ENCODE results near the gene CCDC157.

CCDC157 gene

DNA sequence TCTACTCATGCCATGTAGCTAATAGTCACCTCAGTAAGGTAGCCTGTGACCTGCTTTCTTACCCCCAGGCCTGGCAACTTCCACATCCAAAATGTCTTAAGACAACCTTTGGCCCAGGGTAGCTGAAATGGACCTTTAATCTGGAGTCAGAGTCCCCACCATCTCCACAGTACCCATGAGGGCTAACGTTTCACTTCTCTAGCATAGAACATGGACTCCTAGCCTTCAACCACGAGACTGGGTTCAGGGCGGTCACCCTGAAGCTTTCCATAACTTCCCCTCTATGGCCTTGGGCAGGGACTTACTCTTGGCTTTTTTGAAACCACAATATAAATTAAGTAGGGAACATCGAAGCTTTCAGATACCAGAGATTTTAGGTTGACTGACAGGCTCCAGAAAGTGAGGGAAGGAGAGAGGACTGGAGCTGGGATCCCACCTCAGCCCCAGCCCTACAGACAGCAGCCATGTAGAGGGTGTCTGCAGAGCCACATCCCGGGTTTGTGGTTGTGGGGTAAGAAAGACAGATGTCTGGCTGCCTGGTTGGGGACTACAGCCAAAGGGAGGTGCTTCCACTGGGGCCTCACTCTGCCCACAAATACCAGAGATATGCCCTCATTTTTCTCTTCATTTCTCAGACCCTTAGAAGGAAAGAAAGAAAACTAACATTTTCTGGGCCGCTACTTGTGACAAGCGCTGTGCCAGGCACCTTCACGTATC, 32.6 kb upstream of the CCDC157 start:
- Histone ChIP-seq H3K9me3 (ENCODE audit: control insufficient read depth, insufficient read depth, low read depth, low read length) (no peaks in the 10 kb centered on the region), H3K4me3 (ENCODE audit: low read depth, low read length) (no peak overlapping the region), H3K36me3 (ENCODE audit: control insufficient read depth in 2 of 2, insufficient read depth in 1 of 2, low read length in 2 of 2) (peaks cover 0 to 33% of the 10 kb centered on the region in 2 experiments; a peak in 2 of 3 replicates), H3K4me1 (ENCODE audit: control insufficient read depth, insufficient read depth, low read length) (peaks cover 11% of the 10 kb centered on the region), H3K27ac (ENCODE audit: extremely low read depth, low read depth, low read length) (no peak overlapping the region)
- CTCF ChIA-PET: interaction anchor here (0.9 to 3.3 kb wide), 4 partner anchors 8 to 216 kb away, joined by 3 to 16 read pairs (median 5); partner anchors contain the start of gene CASTOR1
- TF ChIP-seq, protein P1, sequence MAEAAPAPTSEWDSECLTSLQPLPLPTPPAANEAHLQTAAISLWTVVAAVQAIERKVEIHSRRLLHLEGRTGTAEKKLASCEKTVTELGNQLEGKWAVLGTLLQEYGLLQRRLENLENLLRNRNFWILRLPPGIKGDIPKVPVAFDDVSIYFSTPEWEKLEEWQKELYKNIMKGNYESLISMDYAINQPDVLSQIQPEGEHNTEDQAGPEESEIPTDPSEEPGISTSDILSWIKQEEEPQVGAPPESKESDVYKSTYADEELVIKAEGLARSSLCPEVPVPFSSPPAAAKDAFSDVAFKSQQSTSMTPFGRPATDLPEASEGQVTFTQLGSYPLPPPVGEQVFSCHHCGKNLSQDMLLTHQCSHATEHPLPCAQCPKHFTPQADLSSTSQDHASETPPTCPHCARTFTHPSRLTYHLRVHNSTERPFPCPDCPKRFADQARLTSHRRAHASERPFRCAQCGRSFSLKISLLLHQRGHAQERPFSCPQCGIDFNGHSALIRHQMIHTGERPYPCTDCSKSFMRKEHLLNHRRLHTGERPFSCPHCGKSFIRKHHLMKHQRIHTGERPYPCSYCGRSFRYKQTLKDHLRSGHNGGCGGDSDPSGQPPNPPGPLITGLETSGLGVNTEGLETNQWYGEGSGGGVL (tag by site-specific recombination; IDR thresholded peaks at IDR 0.05): no peak
- TF ChIP-seq HOXD13 (CRISPR knock-in tag; IDR thresholded peaks at IDR 0.05; ENCODE audit: borderline replicate concordance): no peak
- TF ChIP-seq GLIS2 (tag by site-specific recombination; IDR thresholded peaks at IDR 0.05): no peak
- TF ChIP-seq ZNF473 (tag by site-specific recombination; IDR thresholded peaks at IDR 0.05): no peak
- TF ChIP-seq, protein P2, sequence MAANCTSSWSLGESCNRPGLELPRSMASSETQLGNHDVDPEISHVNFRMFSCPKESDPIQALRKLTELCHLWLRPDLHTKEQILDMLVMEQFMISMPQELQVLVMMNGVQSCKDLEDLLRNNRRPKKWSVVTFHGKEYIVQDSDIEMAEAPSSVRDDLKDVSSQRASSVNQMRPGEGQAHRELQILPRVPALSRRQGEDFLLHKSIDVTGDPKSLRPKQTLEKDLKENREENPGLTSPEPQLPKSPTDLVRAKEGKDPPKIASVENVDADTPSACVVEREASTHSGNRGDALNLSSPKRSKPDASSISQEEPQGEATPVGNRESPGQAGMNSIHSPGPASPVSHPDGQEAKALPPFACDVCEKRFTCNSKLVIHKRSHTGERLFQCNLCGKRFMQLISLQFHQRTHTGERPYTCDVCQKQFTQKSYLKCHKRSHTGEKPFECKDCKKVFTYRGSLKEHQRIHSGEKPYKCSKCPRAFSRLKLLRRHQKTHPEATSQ (tag by site-specific recombination; IDR thresholded peaks at IDR 0.05): no peak
- no peak for TF ChIP-seq ZNF426 (tag by site-specific recombination; IDR thresholded peaks at IDR 0.05)
- TF ChIP-seq ZNF354C (tag by site-specific recombination; IDR thresholded peaks at IDR 0.05; ENCODE audit: borderline replicate concordance, low read depth): no peak
- no peak for TF ChIP-seq ZNF394 (tag by site-specific recombination; IDR thresholded peaks at IDR 0.05; ENCODE audit: borderline replicate concordance)
- TF ChIP-seq ZNF585B (tag by site-specific recombination; IDR thresholded peaks at IDR 0.05): no peak
- TF ChIP-seq MEIS1 (CRISPR knock-in tag; IDR thresholded peaks at IDR 0.05; ENCODE audit: borderline replicate concordance): no peak
- TF ChIP-seq ZNF561 (tag by site-specific recombination; IDR thresholded peaks at IDR 0.05; ENCODE audit: borderline replicate concordance): no peak
- TF ChIP-seq ZBTB1 (tag by site-specific recombination; IDR thresholded peaks at IDR 0.05): no peak
- TF ChIP-seq SCRT2 (tag by site-specific recombination; IDR thresholded peaks at IDR 0.05): no peak
- TF ChIP-seq, protein P3, sequence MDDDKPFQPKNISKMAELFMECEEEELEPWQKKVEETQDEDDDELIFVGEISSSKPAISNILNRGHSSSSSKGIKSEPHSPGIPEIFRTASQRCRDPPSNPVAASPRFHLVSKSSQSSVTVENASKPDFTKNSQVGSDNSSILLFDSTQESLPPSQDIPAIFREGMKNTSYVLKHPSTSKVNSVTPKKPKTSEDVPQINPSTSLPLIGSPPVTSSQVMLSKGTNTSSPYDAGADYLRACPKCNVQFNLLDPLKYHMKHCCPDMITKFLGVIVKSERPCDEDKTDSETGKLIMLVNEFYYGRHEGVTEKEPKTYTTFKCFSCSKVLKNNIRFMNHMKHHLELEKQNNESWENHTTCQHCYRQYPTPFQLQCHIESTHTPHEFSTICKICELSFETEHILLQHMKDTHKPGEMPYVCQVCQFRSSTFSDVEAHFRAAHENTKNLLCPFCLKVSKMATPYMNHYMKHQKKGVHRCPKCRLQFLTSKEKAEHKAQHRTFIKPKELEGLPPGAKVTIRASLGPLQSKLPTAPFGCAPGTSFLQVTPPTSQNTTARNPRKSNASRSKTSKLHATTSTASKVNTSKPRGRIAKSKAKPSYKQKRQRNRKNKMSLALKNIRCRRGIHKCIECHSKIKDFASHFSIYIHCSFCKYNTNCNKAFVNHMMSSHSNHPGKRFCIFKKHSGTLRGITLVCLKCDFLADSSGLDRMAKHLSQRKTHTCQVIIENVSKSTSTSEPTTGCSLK (tag by site-specific recombination; IDR thresholded peaks at IDR 0.05): no peak
- no peak for TF ChIP-seq KLF10 (tag by site-specific recombination; IDR thresholded peaks at IDR 0.05)
- TF ChIP-seq ZNF138 (tag by site-specific recombination; IDR thresholded peaks at IDR 0.05; ENCODE audit: borderline replicate concordance): no peak
- no peak for TF ChIP-seq GLI4 (tag by site-specific recombination; IDR thresholded peaks at IDR 0.05)
- TF ChIP-seq ZNF292 (tag by site-specific recombination; IDR thresholded peaks at IDR 0.05; ENCODE audit: borderline replicate concordance, low read depth): no peak
- no peak for TF ChIP-seq ZNF785 (tag by site-specific recombination; IDR thresholded peaks at IDR 0.05)
- TF ChIP-seq ZEB2 (tag by site-specific recombination; IDR thresholded peaks at IDR 0.05): no peak
- POLR2A ChIA-PET: interaction anchor here (2.4 kb wide), 1 partner anchor 33 kb away, joined by 9 read pairs; the partner anchor contains the start of genes CCDC157 and SF3A1
